HG03175 (cell line): ENCODE data around the gene FAM222B.
A peak's percentile ranks its signal among the peaks of the same experiment; 100 is the strongest.
"Not testable (repeated sequence)": the region's sequence is repeated elsewhere in the genome, so short reads cannot be mapped to it uniquely, and the experiment has no call there.

Experiments used
- ATAC-seq: cut with Tn5 transposase; IDR thresholded peaks from one replicate; pipeline ENCODE4 v1.9.1; 2021; ENCODE audit warnings: mild to moderate bottlenecking, moderate library complexity; ENCODE audit not compliant: unreplicated experiment

Gene FAM222B

DNA sequence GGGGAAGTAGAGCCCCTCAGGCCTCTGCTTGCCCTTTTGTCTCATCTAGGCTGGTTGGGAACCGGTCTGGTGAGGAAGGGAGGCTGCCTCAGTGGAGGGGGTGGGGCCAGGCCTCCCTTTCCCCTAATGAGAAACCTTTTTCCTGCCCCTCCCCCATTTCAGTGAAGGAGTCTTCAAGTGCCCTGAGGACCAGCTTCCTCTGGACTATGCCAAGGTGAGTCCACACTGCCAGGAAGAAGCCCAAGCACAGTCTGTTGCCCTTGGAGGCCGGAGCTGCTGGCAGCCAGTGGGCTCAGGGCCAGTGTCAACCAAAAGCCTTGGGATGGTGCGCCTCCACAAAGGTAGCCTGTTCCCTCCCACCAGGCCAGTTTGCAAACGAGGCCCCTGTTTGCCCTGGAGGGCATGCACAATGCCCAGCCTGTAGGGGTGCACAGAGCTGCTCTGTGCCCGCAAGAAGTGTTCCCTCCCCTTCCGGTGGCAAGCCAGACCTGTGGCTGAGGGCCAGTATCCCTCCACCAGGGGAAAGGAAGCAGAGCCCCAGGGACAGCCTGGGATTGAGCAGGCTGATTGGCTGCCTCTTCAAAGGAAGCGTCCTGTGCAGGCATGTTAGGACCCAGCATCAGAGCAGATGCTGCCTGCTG lies 95.4 kb downstream of the FAM222B start:
- no peak for ATAC-seq

GRCh38 chr17:28746611-28747050 lies 96.0 kb downstream of the FAM222B start:
- ATAC-seq, result no peak

GRCh38 chr17:28745786-28746411 lies 96.7 kb downstream of the FAM222B start:
- ATAC-seq, result no peak

GRCh38 chr17:28744972-28745785 lies 97.4 kb downstream of the FAM222B start:
- ATAC-seq, result no peak

DNA sequence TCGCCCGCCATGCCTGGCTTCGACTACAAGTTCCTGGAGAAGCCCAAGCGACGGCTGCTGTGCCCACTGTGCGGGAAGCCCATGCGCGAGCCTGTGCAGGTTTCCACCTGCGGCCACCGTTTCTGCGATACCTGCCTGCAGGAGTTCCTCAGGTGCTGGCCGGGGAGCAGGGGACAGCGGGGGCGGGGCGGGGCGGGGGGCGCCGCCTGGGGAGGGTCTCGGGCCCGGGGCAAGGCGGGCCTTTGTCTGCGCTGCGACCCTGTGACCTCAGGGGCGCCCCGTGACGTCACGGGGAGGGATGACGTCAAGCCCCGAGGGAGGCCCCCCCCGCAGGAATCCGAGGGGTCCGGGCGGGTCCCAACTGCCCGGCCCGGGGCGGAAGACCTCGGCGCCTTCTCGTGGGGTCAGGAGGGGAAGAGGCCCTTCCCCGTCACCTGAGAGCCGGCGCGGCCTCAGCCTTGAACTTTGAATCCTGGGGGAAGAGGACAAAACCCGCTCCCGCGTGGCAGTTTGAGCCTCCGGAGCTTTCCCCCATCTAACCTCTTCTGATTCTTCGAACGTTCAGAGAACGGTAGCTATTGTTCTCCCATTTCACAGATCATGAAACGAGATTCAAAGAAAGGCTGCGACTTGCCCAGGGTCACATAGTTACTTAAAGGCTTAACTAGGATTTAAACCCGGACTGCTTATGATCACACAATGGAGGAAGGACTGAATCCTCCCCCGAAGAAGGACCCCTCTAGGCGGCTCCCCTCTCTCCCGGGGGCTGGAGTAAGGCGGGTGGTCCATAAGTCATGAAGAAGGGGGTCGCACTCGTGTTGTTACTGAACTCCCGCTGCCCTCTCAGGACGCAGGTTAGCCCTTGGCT lies 98.3 kb downstream of the FAM222B start:
- peak; percentile 33 for ATAC-seq

DNA sequence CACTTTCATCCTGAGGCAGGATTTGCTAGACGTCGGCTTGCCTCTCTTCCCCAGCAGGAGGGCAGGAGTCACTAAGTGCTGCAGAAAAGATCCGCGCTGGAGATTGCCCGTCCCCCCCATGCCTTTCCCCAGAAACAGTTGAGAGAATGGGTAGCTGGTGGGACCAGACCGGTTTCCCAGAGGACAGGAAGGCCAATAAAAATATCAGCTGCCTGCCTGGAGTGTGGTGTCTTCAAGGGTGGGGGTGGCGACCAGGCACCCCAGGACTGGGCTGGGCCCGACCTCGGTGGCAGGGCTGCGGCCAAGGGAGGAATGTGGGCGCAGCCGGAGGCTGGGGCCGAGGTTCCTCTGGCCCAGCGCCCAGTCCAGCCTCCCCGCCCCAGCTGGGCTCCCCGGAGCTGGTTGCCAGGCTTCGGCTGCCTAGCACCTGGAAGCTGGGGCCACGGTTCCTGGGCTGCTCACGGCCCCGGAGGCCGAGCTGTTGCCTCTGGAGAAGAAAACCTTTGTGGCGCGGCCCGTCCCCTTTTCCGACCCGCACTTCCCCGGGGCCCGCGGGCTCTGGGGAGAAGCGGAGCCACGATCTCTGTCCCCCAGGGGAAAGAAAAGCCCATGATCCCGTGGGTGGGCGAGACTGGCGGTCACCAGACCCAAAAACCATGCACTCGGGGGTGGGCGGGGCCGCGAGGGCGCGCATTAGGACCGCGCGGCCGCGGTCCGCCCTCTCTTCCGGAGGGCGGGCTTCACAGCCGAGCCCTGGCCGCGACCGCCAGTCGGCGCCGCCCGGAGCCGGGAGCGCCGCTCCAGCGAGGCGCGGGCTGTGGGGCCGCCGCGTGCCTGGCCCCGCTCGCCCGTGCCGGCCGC lies 99.1 kb downstream of the FAM222B start, which contains the start of gene TRAF4:
TRAF4 (plus strand) TSS at position 769 of the 861 bp plus-strand sequence. CDS start 102 bp downstream, outside the sequence.
- ATAC-seq, result peak; percentile 72

DNA sequence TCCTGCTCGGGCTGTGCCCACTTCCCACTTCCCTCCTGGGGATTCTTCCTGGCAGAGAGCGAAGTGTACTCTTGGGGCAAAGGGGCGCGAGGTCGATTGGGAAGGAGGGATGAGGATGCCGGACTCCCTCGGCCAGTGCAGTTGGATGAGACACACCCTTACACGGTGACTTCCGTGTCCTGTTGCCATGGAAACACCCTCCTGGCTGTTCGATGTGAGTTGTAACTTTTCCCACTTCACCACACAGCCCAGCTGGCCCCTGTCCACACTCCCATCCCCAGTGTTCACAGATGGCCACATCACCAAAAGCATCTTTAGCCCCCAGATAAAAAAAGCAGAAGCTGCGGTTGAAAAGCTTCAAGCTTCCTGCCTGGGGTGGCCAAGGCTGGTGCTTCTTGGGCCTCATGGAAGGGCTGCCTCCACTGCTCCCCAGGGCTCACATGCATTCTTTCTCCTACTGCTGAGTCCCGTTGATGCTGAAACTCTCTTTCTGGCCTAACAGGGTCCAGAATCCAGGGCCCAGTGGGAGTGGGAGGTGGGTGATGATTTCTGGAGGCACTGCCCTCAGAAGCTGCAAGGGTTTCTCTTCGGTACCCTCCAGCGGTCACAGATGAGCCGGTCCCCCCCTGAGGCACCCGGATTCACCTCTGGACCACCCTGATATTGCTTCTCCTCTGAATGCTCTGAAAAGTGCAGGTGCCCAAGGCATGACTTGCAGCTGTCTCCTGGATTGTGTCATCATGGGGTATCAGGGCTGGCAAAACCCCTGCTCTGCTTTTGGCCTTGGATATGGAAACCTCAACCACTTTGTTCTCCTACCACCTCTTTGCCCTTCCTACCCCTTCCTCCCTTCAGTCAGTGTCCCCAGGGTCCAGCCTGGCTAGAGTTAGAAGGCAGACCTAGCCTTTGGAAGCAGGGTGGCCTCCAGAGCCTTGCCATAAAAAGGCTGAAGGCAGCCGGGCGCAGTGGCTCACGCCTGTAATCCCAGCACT lies 100.9 kb downstream of the FAM222B start:
- ATAC-seq, result no peak

DNA sequence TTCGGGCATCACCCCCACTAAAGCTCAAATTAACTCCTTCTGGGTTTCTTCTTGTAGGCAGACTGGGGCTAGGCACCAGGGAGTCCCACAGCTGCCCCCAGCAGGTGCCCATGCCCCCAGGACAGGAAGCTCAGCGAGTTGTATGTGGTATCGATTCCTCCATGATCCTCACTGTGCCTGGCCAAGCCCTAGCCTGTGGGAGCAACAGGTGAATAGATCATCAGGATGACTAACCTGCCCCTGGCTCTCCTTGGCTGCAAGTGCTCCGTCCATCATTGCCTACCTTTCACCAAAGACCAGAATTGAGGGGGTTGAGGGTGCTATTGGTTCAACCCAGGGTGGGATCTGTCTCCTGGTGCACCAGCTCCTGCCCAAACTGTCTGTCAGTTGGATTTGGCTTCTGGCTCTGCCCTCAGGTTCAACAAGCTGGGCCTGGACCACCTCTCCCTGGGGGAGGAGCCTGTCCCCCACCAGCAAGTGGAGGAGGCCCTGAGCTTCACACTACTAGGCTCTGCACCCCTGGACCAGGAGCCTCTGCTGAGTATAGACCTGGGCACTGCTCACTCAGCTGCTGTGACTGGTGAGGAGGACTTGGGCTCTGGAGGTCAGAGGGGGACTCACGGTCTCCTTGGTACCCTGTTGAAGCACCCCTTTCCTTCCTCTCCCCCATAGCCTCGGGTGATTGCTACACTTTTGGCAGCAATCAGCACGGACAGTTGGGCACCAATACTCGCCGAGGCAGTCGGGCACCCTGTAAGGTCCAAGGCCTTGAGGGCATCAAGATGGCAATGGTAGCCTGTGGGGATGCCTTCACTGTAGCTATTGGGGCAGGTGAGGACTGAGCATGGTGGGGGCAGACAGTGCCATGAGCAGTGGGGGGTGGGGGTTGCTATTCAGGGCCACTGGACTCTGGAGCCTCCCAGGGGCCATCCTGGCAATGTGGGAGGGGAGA lies 101.9 kb downstream of the FAM222B start:
- no peak for ATAC-seq

GRCh38 chr17:28738680-28739384 lies 103.8 kb downstream of the FAM222B start:
- no peak for ATAC-seq

GRCh38 chr17:28737770-28738679 lies 104.6 kb downstream of the FAM222B start:
- ATAC-seq, result peak; percentile 73

- ATAC-seq, result no peak
These were observed 105.3 kb downstream of the FAM222B start for GRCh38 chr17:28737316-28737715.

GRCh38 chr17:28735913-28736769 lies 106.4 kb downstream of the FAM222B start:
- not testable (repeated sequence) for ATAC-seq

- ATAC-seq, result no peak
These were observed 107.3 kb downstream of the FAM222B start for GRCh38 chr17:28735242-28735722.

DNA sequence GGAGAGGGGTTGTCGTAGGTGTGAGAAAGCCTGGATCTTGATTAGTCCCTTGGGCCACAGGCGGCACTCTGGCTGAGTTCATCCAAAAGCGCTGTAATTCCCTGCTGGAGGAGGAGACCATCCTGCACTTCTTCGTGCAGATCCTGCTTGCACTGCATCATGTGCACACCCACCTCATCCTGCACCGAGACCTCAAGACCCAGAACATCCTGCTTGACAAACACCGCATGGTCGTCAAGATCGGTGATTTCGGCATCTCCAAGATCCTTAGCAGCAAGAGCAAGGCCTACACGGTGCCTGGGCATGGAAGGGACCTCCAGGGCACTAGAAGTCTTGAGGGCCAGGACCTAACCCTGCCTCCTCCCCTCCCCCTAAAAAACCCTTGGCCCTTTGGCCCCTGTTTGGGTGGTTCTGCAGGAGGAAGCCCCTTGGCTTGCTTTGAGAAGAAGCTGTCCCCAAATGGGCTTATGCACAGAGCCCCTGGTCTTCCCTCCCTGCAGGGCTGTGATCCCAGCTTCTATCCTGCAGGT lies 107.8 kb downstream of the FAM222B start:
- ATAC-seq, result no peak
